HG02610 (cell line): ENCODE data around the gene KPNB1.
"Not testable (repeated sequence)": the region's sequence is repeated elsewhere in the genome, so short reads cannot be mapped to it uniquely, and the experiment has no call there.

Experiments
- ATAC-seq: cut with Tn5 transposase; IDR thresholded peaks from one replicate; pipeline ENCODE4 v1.9.1; 2021; ENCODE audit warnings: mild to moderate bottlenecking, moderate library complexity; ENCODE audit not compliant: unreplicated experiment

Gene KPNB1

DNA sequence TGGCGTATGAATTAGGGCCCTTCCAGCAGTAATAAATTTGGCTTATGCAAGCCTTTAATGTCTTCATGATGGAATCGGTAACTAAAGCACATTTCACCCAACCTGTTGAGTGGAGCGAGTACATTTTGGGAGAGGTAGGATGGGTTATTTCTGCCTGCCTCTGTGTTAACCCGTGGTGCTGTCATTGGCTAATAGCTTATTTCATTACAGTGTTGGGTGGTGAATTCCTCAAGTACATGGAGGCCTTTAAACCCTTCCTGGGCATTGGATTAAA, 26.4 kb downstream of the KPNB1 start:
- no peak for ATAC-seq

DNA sequence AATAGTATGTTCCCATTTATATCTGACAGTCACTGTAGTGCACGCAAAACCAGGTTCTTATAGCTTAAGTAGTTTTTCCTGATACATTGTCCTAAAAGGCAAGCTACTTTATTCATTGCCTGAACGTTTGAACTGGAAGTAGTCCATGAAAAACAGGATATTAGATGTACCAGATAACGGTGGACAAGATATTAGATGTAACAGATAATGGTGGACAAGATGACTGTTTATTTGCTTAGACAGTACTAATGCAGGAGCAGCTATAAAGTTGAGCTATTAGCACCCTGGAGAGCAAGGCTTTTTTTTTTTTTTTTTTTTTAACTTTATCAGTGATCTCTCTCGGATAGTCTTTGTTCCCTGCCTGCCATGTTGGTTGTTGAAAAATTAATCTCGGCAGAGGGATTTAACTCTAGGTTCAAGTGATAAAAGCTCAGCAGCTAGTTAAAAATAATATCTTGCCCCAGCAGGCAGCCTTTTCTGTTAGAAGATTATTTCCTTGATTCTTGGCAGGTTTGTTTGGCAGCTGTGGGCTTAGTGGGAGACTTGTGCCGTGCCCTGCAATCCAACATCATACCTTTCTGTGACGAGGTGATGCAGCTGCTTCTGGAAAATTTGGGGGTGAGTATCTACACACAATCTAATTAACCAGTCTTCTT, 26.9 kb downstream of the KPNB1 start:
- ATAC-seq = no peak

DNA sequence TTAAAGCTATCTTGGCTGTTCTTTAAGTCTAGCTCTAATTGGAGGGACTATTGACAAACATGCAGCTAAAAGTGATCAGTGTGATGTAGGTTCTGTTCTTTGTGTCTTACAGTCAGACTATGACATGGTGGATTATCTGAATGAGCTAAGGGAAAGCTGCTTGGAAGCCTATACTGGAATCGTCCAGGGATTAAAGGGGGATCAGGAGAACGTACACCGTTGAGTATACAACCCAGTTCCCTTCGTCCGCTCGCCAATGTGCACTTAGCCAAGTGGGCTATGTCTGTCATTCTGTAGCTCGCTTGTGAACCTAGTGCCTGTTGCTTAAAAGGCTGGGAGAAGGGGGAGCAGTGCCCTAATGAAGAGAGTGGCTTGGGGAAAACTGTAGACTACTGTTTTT, 28.5 kb downstream of the KPNB1 start:
- ATAC-seq = no peak

DNA sequence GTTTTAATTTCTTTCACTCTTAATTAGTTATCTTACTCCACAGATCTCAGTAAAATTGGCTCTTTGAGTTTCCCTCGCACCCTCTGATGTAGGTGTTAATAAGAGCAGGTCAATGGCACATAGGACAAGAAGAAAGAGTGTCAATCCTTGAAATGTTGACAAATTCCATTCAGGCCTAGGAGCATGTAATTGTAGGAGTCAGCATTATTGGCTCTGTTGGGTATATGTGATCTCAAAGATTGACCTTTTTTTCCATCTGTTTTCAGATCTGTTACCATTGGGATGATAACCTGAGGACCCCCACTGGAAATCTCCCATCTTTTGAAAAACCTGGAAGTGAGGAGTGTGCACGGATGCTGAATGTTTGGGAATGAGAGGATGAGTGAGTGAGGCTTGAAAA, 32.4 kb downstream of the KPNB1 start:
- ATAC-seq = no peak

DNA sequence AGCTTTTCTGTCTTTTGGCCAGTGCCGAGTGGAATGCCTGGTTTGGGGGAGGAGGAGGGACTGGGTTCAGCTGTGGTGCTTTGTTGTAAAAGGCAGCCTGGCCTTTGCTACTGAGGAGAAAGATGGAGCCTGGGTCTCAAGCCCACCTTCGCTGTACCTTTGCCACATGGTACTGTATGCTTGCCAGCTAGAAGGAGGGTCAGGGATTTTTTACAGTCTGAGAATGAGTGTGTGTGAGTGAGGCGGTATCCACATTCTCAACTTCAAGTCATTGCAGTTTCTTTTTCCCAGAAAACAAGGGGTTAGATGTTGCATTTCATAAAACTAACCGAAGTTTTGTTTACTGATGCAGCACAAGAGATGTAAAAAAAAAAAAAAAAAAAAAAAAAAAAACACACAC, 33.0 kb downstream of the KPNB1 start:
- ATAC-seq = not testable (repeated sequence)

DNA sequence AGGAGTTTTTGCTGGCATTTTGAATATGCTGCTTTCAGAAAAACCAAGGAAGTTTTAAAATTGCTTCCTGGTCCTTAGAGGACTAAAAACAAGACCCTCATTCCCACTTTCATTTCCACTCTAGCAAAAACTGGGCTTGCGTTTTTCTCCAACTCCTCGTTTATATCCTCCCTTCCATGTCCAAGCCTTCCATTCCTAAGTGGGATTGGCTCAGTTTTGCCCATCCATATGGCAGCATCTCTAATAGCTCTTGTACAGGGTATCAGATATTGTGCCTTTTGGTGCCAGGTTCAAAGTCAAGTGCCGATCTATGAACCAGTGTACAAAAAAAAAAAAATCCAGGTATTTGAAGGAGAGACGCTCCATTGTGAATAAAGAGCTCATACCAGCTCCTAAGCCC, 34.3 kb downstream of the KPNB1 start:
- ATAC-seq = no peak

DNA sequence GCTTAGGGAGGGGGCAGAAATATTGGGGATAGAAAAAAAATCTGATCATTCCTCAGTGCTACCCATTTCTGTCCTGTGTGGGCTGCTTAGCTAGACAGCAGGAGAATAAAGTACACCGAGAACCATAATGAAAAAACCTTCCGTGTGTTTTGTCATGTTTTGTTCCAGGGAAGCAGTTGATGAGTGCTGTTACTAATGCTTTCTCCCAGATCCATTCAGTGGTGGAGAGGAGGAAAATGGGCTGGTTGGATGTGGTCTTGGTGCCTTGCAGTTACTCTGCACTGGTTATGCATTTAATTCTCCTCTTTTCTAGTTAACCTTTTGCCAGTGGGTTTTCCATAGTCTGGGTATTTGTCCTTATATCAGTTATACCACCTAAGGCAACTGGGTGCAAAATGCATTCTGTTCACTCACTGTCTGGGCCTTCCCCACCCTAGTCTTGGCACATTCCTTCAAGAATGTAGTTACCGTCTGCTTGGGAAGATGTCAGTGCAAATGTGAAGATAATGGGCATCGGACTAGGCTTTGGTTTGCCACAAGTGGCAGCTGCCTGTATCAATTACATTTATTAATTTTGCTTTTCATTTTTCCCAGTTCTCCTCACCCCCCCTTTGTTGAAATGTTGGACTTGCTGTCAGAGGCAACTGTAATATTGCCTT, 34.9 kb downstream of the KPNB1 start:
- no peak for ATAC-seq

DNA sequence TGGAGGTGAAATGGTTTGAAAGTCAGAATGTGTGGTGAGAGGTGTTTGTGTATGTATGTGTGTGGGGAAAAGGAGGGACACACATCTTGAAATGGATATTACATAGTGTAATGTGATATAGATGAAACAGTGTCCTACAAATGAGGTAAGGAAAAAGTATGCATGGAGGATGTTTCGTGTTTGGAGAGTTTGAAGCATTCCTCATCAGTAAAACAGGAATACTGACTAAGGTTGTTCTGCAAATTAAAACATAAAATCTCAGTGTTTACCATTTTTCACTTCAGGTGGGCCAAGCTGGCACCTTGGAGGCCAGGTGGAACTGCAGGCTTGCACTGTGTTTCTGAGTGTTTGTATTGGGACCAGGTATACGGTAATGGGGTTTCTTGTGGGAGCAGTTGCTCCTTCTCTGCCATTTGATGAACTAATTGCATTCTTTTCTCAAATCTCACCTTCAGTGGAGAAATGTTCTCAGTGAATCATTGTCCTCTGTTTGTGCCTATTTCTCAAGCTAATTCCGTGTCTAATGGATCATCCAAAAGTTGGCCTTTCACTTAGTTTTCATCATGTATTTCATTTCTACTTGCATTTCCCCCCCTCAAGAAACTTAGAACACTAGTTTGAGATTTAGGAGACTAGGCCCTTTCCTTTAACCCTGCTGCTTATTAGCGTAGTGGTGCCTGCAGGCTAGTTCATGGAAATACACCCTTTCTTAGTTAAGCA, 36.0 kb downstream of the KPNB1 start:
- ATAC-seq = no peak

DNA sequence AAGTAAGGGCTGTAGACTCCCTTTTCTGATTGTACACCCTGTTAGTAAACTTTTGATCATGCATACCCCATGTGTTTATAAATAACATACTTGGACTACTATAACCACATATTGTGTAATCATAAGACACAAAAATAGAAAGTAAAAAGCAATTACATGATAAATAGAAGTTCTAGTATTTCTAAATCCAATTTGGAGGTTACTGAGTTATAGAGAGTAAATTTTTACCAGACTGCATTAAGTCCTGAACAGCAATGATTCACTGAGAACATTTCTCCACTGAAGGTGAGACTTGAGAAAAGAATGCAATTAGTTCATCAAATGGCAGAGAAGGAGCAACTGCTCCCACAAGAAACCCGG, 36.5 kb downstream of the KPNB1 start:
- ATAC-seq = no peak

DNA sequence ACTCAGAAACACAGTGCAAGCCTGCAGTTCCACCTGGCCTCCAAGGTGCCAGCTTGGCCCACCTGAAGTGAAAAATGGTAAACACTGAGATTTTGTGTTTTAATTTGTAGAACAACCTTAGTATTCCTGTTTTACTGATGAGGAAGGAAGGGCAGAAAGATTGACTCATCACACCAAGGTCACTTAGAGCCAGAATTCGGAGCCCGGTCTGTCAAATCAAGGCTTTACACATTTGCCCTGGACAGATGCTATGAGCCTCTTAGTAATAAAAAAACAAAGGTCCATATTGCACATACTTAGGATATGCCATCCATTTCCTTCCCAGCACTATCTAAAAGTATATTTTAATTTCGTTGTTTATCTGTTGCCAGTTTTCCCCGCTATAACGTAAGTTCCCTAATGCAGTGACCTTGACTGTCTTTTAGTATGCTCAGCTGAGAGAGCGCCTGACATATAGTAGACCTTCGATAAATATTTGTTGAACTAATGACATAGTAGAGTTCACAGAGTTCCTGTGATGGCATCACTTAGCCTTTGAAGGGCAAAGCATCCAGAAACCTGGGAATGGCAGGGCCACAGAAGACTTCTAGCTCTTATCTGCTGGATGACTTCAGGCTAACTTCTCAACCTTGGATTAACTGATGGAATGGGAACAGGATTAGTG, 37.1 kb downstream of the KPNB1 start:
- no peak for ATAC-seq

DNA sequence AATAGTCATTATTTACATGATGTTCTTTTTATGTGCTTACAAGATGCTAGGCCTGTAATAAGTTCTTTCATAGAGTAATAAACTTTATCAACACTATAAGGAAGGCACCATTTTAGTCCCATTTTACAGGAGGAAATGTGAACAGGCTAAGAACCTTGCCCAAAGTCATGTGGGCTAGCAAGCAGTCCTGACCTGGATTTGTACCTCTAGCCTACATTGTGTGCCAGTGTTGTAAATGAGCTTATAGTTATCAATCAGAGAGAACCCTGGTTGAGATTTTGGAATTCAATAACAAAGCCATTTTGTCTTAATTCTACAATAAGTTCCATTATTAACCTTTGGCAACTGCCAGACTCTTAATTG, 37.6 kb downstream of the KPNB1 start:
- ATAC-seq = no peak

DNA sequence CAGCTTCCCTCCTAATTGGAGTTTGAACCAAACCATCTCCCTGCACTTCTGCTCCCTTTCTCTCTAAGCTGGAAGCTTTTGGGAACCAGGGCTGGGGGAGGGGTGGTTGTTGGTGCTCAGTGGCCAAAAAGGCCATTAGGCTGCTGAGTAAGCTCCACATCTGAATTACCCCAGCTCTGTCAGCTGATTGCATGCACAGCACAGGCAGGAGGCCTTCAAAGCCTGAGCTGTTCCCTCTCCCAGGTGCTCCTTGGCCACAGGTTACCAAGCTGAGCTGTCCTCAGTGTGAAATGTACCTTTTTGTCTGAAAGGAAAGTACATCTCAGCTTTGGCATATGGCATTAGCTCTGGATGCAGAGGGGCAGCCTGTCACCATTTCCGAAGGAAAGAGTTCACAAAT, 38.0 kb downstream of the KPNB1 start:
- no peak for ATAC-seq

DNA sequence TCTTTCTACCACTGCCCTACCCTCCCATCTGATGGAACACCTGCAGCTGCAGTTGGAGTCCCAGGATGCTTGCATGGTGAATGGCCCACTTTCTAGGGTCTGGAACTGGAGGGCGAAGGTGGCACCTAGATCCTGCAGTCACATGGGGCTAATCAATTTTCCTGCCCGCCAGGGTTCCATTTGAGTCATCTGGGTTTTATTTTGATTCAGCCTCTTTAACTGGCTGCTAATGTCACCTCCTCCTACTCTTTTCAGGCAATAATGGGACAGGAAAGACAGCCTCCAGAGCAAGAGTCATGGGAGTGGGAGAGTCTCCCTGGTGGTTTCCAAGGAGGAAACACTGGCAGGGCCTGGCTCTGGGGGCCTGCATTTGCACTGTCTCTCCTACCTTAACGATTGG, 40.4 kb downstream of the KPNB1 start:
- ATAC-seq = no peak

DNA sequence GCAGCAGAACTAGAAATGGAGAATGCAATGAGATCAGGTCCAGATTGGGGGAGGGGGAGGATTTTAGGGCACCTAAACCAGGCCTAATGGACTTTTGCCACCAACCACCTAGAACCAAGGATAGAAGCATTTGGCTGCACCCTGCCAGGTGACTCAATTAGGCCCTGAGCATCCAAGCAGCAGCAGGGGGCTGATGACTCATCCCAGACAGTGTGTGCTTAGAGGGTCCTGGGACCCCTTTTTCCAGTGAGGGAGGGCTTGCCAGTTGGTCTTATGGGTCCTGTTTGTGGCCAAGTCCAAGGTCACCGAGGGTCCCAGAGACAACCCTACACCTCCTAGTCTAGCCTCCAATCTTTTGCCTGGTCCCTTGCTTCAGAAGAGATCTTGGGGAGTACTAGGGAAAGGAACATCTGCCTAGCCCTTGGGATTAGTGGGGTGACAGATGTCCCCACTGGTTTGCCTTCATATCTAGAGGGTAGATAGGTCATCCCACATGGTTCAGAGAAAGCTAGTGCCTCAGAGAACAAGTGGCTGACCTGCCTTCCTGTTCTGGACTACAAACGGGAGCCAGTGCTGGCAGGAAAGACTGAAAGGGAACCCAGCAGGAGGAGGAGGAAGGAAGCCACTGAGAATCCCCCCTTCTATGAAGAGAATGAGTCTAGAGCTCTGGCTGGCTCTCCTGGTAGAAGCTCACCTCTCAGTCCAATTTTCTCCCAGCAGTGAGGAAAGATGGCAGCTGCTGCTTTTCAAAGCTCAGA, 42.6 kb downstream of the KPNB1 start:
- ATAC-seq = no peak

DNA sequence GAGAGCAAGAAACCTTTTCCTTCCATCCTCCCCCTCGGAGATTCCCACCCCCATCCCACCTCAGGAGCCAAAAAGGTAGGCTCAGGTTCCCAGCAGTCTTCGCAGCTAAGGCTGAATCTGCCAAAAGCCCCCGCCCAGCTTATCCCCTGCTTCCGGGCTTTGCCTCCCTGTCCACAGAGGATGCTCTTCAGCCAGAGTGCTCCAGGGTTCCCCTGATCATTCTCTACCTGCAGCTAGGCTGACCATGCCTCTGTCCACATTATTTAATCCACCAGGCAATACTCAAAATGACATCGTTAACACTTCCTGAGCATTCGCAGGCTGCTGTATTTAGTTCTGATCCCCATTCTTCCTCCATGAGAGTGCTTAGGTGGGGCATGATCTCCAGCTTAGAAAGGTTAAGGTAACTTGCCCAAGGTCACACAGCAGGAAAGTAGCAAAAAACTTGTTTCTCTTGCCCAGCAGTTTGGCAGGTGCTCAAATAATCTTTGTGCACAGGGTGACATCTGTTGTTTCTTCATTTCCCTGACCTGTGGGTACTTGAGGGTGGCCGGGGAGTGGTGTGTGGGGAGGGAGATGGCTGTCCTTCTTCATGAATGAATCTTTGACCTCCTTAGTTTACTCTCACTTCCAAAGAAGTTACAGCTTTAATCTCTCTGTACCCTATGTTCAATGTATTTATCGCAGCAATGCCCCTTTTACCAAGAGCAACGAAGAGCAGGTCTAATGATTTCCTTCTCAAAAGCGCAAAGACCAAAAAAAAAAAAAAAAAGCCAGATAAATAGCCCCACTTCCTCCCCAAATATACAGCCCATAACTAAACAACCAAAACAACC, 43.4 kb downstream of the KPNB1 start:
- ATAC-seq = no peak

DNA sequence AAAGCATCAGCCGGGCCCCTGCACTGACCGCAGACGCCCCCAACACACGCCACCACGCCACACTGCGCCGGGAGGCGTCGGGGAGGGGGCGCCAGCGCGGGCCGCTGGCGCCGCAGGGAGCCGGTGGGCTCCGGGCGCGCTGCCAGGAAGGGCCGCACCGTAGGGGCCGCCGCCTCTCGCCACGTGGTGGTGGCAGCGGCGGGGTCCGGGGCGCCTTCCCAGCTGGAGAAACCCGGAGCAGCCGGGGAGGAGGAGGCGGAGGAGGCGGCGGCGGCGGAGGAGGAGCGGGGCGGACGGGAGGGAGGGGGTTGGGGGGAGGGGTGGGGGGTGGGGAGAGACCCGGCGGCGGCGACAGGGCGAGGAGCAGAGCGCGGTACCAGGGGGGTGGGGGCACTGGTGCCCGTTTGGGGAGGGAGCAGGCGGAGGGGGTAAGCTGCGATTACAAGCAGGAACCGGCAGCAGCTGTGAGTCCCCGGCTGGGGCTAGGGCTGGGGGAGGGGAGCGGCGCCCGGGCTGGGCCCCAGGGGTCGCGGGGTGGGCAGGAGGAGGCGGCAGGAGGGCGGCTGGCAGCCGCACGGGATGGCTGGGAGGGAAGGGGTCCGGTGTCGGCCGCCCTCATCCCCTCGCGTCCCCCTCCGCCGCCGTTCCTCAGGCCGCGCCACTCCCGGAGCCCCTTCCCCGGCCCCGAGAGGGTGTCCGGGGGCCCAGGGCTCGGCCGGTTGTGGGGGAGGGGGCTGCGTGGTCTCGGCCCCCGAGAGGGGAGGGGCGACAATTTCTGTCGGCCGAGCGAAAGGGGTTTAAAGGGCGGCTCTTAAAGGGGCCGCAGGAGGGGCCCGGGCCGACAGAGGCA, 44.2 kb downstream of the KPNB1 start, which contains the start of gene TBKBP1:
Gene TBKBP1 (plus strand): TSS at position 431 of the 850 bp plus-strand sequence. CDS start 1,952 bp downstream, outside the sequence.
- ATAC-seq = no peak

DNA sequence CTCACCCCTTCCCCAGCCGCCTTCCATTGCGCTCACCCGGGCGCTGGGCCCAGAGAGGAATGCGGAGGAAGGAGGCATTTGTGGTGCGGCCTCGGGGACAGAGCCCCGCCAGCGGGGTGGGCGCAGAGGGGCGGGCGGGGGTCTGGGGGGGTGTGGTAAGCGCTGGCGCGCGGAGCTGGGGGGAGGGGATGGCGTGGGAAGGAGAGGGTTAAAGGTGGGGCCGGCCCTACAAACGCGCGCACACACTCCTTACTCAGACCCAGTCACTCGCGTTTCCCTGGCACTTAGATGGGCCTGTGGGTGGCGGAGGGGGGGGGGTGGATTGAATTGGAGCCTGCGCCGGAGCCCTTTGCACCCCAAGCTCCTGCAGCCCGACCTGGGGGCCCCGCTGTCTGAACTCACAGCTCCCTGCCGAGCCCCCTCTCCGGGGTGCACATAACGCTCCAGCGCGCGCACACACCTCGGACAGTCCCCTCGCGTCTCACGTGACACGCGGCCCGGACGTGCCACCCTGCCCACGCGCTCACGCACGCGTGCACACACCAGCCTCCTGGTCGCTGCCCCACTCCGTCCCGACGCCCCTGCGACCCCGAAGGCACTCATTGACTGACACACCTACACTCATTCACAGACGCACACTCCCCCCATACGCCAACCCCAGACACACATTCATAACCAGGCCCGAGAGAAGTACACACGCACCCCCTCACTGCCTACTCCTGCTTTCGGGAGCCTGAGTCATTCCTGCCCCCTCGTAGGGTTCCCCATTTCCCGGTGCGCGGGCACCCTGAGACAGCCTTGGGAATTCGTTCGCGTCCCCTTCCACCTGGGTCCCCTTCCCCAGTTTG, 45.1 kb downstream of the KPNB1 start:
- no peak for ATAC-seq
